Measurements from ENCODE around the gene HNRNPL.
"Not testable (repeated sequence)": the region's sequence is repeated elsewhere in the genome, so short reads cannot be mapped to it uniquely, and the experiment has no call there.

HNRNPL gene

DNA sequence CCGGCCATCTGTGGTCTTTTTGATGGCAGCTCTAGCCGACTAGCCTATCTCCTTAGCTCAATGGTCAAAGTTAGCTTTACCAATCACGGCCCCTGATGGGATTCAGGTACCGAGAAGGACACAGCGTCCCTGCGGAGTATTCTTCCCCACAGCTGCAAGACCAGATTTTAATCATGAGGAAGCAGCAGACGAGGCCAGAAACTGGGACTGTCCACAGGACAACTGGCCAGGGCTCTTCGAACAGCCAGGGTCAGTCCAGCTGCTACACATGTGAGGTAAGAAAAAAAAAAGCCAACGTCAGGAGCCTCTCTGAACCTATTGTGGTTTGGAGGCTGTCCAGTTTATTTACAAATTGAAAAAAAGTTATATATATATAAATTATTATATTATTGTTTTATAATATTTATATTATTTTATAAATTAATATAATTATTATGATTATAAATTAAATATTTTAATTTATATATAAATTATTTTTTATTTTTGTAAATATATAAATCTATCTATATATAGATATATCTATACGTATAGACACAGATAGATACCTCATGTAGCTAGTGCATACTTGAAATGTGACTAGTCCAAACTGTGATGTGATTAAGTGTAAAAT is 17.5 kb upstream of the HNRNPL start:
- H3K27ac ChIP-seq, result no peak overlapping the region
- no peaks in the 10 kb centered on the region for H3K27me3 ChIP-seq (ENCODE audit: insufficient read depth, low read depth, severe bottlenecking)
- H3K4me3 ChIP-seq (ENCODE audit: low read depth, low read length), result no peak overlapping the region
- no peaks in the 10 kb centered on the region for H3K36me3 ChIP-seq
- no peak for DNase-seq
- no peaks in the 10 kb centered on the region for H3K9me3 ChIP-seq (ENCODE audit: severe bottlenecking)
- TF ChIP-seq, protein P1, sequence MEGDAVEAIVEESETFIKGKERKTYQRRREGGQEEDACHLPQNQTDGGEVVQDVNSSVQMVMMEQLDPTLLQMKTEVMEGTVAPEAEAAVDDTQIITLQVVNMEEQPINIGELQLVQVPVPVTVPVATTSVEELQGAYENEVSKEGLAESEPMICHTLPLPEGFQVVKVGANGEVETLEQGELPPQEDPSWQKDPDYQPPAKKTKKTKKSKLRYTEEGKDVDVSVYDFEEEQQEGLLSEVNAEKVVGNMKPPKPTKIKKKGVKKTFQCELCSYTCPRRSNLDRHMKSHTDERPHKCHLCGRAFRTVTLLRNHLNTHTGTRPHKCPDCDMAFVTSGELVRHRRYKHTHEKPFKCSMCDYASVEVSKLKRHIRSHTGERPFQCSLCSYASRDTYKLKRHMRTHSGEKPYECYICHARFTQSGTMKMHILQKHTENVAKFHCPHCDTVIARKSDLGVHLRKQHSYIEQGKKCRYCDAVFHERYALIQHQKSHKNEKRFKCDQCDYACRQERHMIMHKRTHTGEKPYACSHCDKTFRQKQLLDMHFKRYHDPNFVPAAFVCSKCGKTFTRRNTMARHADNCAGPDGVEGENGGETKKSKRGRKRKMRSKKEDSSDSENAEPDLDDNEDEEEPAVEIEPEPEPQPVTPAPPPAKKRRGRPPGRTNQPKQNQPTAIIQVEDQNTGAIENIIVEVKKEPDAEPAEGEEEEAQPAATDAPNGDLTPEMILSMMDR (IDR thresholded peaks at IDR 0.05; ENCODE audit: low read depth, low read length), result no peak

DNA sequence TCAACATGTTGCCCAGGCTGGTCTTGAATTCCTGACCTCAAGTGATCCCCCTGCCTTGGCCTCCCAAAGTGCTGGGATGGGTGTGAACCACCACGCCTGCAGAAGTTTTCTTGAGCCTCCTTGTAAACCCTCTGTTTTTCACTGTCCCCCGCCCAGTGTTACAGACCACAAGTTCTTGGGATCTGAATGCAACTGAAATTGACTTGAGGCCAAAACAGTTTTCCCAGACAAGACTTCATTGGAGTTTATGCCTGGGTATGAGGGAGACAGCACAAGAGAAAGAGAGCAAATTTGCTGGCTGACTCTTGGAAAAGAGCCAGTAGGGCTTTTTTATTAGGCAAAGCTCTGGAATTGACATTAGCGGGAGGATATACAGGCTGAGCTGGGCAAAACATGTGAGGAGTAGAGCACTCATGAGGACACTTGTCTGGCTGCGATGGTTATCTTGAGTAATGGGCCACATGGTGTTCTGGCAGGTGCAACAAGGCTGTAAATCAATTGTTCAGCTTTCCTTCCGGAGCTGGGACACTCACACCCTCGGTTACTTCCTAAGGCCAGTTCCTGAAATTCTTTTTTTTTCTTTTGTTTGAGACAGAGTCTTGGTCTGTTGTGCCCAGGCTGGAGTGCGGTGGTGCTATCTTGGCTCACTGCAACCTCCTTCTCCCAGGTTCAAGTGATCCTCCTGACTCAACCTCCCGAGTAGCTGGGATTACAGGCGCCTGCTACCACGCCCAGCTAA is 12.7 kb upstream of the HNRNPL start:
- DNase-seq, result no peak
- no peaks in the 10 kb centered on the region for H3K9me3 ChIP-seq (ENCODE audit: severe bottlenecking)
- no peaks in the 10 kb centered on the region for H3K27me3 ChIP-seq (ENCODE audit: insufficient read depth, low read depth, severe bottlenecking)
- TF ChIP-seq, protein P1 (IDR thresholded peaks at IDR 0.05; ENCODE audit: low read depth, low read length), result no peak
- no peak overlapping the region for H3K4me3 ChIP-seq (ENCODE audit: low read depth, low read length)
- no peak overlapping the region for H3K27ac ChIP-seq
- H3K36me3 ChIP-seq, result no peaks in the 10 kb centered on the region

DNA sequence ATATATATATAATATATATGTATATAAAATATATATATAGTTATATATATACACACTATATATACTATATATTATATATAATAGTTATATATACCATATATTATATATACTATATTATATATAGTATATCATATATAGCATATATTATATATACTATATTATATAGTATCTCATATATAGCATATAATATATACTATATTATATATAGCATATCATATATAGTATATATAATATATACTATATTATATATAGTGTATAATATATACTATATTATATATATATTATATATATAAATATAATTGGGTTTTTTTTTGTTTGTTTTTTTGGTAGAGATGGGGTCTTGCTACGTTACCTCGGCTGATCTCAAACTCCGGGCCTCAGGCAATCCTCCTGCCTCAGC is 11.6 kb upstream of the HNRNPL start:
- TF ChIP-seq, protein P1 (IDR thresholded peaks at IDR 0.05; ENCODE audit: low read depth, low read length), result no peak
- Histone ChIP-seq H3K27ac (no peak overlapping the region), H3K36me3 (no peaks in the 10 kb centered on the region)

DNA sequence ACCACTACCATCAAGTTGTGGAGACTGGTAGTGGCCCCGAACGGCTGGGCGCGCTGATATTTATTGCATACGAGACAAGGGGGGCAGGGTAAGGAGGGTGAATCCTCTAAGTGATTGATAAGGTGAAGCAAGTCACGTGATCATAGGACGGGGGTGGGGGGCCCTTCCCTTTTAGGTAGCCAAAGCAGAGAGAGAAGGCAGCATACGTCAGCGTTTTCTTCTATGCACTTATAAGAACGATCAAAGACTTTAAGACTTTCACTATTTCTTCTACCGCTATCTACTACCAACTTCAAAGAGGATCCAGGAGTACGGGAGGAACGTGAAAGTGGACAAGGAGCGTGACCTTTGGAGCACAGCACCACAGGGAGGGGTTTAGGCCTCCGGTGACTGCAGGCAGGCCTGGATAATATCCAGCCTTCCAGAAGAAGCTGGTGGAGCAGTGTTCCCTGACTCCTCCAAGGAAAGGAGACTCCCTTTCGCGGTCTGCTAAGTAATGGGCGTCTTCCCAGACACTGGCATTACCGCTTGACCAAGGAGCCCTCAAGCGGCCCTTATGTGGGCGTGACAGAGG is 9.9 kb upstream of the HNRNPL start:
- DNase-seq; H3K4me3 ChIP-seq (ENCODE audit: low read depth, low read length); H3K36me3 ChIP-seq; H3K27me3 ChIP-seq (ENCODE audit: insufficient read depth, low read depth, severe bottlenecking); H3K27ac ChIP-seq; H3K9me3 ChIP-seq (ENCODE audit: severe bottlenecking): not testable (repeated sequence)

More for the DNA sequence above, 11.6 kb upstream of the HNRNPL start:
- Histone ChIP-seq H3K4me3 (ENCODE audit: low read depth, low read length) (no peak overlapping the region), H3K27me3 (ENCODE audit: insufficient read depth, low read depth, severe bottlenecking) (no peaks in the 10 kb centered on the region), H3K9me3 (ENCODE audit: severe bottlenecking) (no peaks in the 10 kb centered on the region)
- DNase-seq, result no peak

DNA sequence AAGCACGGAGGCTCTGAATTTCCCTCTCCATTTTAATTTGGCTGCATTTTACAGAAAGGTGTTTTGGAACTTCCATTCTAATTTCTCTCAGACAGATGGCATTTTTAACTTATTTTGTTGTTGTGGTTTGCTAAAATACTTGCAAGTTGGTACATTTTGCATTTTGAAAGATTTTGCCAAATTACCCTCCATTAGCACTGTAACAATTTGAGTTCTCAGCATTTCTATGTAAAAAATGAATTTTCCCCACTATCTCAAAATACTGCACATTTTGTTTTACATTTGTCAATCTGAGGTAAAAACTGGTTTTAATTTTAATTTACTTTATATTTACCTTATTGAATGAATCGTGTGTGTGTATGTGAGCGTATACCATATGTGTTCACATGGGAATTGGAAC is 7.0 kb upstream of the HNRNPL start:
- H3K9me3 ChIP-seq (ENCODE audit: severe bottlenecking), result no peaks in the 10 kb centered on the region
- no peak overlapping the region for H3K4me3 ChIP-seq (ENCODE audit: low read depth, low read length)
- no peaks in the 10 kb centered on the region for H3K27me3 ChIP-seq (ENCODE audit: insufficient read depth, low read depth, severe bottlenecking)
- no peaks in the 10 kb centered on the region for H3K36me3 ChIP-seq
- TF ChIP-seq, protein P1 (IDR thresholded peaks at IDR 0.05; ENCODE audit: low read depth, low read length), result no peak
- H3K27ac ChIP-seq, result no peak overlapping the region
- no peak for DNase-seq

DNA sequence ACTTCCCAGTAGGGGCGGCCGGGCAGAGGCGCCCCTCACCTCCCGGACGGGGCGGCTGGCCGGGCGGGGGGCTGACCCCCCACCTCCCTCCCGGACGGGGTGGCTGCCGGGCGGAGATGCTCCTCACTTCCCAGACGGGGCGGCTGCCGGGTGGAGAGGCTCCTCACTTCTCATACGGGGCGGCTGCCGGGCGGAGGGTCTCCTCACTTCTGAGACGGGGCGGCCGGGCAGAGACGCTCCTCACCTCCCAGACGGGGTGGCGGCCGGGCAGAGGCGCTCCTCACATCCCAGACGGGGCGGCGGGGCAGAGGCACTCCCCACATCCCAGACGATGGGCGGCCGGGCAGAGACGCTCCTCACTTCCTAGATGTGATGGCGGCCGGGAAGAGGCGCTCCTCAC is 6.0 kb upstream of the HNRNPL start:
- DNase-seq; H3K4me3 ChIP-seq (ENCODE audit: low read depth, low read length); H3K27me3 ChIP-seq (ENCODE audit: insufficient read depth, low read depth, severe bottlenecking); H3K36me3 ChIP-seq; H3K27ac ChIP-seq; H3K9me3 ChIP-seq (ENCODE audit: severe bottlenecking): not testable (repeated sequence)

DNA sequence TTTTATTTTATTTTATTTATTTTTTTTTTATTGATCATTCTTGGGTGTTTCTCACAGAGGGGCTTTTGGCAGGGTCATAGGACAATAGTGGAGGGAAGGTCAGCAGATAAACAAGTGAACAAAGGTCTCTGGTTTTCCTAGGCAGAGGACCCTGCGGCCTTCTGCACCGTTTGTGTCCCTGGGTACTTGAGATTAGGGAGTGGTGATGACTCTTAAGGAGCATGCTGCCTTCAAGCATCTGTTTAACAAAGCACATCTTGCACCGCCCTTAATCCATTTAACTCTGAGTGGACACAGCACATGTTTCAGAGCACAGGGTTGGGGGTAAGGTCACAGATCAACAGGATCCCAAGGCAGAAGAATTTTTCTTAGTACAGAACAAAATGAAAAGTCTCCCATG is 5.2 kb upstream of the HNRNPL start:
- H3K36me3 ChIP-seq; H3K27me3 ChIP-seq (ENCODE audit: insufficient read depth, low read depth, severe bottlenecking); H3K9me3 ChIP-seq (ENCODE audit: severe bottlenecking); H3K4me3 ChIP-seq (ENCODE audit: low read depth, low read length): not testable (repeated sequence)
- peak overlapping the region; percentile 65 for H3K27ac ChIP-seq
- peak; percentile 39 for DNase-seq
